ENCODE results near the gene EPG5. TPM values are rescaled to one million over a fixed set of nuclear protein-coding genes. Genes with fewer than 3 reads are reported as not detected.
"Not testable (repeated sequence)": the region's sequence is repeated elsewhere in the genome, so short reads cannot be mapped to it uniquely, and the experiment has no call there.

Gene EPG5
- total RNA-seq, 1 donor, result 94.8 TPM

DNA sequence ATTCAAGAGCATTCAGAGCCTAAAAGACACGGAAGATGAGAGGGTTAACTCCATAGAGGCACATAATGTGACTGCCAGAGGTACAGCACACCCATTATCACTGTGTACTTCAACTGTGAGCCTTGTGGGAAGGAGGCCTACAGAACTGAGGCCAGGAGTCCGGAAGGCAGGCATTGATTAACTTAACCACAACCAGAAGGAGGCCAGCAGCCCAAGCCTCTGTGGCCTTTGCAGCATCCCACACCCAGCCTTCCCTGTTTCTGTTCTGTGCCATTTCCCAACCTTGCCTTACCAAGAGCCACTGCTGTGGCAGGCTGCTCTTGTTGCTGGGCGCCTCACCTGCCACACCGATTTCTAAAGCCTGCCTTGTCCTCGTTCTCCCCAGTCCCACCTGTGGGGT, 114.5 kb downstream of the EPG5 start:
- H3K27ac ChIP-seq (ENCODE audit: low read depth, low read length), result no peak overlapping the region
- H4K20me1 ChIP-seq (ENCODE audit: insufficient read depth, low read length), result no peaks in the 10 kb centered on the region
- TF ChIP-seq, protein P1, sequence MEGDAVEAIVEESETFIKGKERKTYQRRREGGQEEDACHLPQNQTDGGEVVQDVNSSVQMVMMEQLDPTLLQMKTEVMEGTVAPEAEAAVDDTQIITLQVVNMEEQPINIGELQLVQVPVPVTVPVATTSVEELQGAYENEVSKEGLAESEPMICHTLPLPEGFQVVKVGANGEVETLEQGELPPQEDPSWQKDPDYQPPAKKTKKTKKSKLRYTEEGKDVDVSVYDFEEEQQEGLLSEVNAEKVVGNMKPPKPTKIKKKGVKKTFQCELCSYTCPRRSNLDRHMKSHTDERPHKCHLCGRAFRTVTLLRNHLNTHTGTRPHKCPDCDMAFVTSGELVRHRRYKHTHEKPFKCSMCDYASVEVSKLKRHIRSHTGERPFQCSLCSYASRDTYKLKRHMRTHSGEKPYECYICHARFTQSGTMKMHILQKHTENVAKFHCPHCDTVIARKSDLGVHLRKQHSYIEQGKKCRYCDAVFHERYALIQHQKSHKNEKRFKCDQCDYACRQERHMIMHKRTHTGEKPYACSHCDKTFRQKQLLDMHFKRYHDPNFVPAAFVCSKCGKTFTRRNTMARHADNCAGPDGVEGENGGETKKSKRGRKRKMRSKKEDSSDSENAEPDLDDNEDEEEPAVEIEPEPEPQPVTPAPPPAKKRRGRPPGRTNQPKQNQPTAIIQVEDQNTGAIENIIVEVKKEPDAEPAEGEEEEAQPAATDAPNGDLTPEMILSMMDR (IDR thresholded peaks at IDR 0.05; ENCODE audit: extremely low read depth, low read depth, low read length), result no peak
- peaks cover 88% of the 10 kb centered on the region for H3K36me3 ChIP-seq (ENCODE audit: insufficient read depth, low read length)
- H3K4me3 ChIP-seq (ENCODE audit: insufficient read depth, low read length), result no peak overlapping the region
- H2AFZ ChIP-seq (ENCODE audit: low read length), result no peak overlapping the region
- no peaks in the 10 kb centered on the region for H3K27me3 ChIP-seq (ENCODE audit: insufficient read depth, low read length)
- H3K4me2 ChIP-seq (ENCODE audit: insufficient read depth, low read length), result no peak overlapping the region
- peaks cover 4% of the 10 kb centered on the region for H3K4me1 ChIP-seq (ENCODE audit: insufficient read depth, low read length)
- no peak for DNase-seq (ENCODE audit: insufficient read length, low spot score, missing footprints)
- H3K9me3 ChIP-seq (ENCODE audit: low read depth, low read length), result no peaks in the 10 kb centered on the region
- peaks cover 13% of the 10 kb centered on the region for H3K79me2 ChIP-seq (ENCODE audit: insufficient read depth, low read length)

- H3K4me3 ChIP-seq (ENCODE audit: insufficient read depth, low read length), result no peak overlapping the region
Observed at GRCh38 chr18:45851161-45851925, 115.8 kb downstream of the EPG5 start.

GRCh38 chr18:45850021-45850420, 117.1 kb downstream of the EPG5 start:
- Histone ChIP-seq H2AFZ (ENCODE audit: low read length) (no peak overlapping the region), H4K20me1 (ENCODE audit: insufficient read depth, low read length) (no peaks in the 10 kb centered on the region), H3K9me3 (ENCODE audit: low read depth, low read length) (no peaks in the 10 kb centered on the region), H3K27me3 (ENCODE audit: insufficient read depth, low read length) (no peaks in the 10 kb centered on the region), H3K4me2 (ENCODE audit: insufficient read depth, low read length) (no peak overlapping the region), H3K79me2 (ENCODE audit: insufficient read depth, low read length) (peaks cover 9% of the 10 kb centered on the region), H3K4me1 (ENCODE audit: insufficient read depth, low read length) (peaks cover 4% of the 10 kb centered on the region), H3K27ac (ENCODE audit: low read depth, low read length) (no peak overlapping the region), H3K36me3 (ENCODE audit: insufficient read depth, low read length) (peaks cover 70% of the 10 kb centered on the region), H3K4me3 (ENCODE audit: insufficient read depth, low read length) (no peak overlapping the region)
- no peak for DNase-seq (ENCODE audit: insufficient read length, low spot score, missing footprints)
- TF ChIP-seq, protein P1 (IDR thresholded peaks at IDR 0.05; ENCODE audit: extremely low read depth, low read depth, low read length), result peak; percentile 51

More at GRCh38 chr18:45851161-45851925, 115.8 kb downstream of the EPG5 start:
- Histone ChIP-seq H3K4me1 (ENCODE audit: insufficient read depth, low read length) (peaks cover 4% of the 10 kb centered on the region), H3K4me2 (ENCODE audit: insufficient read depth, low read length) (no peak overlapping the region), H3K9me3 (ENCODE audit: low read depth, low read length) (no peaks in the 10 kb centered on the region), H2AFZ (ENCODE audit: low read length) (no peak overlapping the region), H3K27ac (ENCODE audit: low read depth, low read length) (no peak overlapping the region), H4K20me1 (ENCODE audit: insufficient read depth, low read length) (no peaks in the 10 kb centered on the region), H3K27me3 (ENCODE audit: insufficient read depth, low read length) (no peaks in the 10 kb centered on the region), H3K36me3 (ENCODE audit: insufficient read depth, low read length) (peaks cover 82% of the 10 kb centered on the region), H3K79me2 (ENCODE audit: insufficient read depth, low read length) (peaks cover 13% of the 10 kb centered on the region)
- TF ChIP-seq, protein P1 (IDR thresholded peaks at IDR 0.05; ENCODE audit: extremely low read depth, low read depth, low read length), result no peak
- no peak for DNase-seq (ENCODE audit: insufficient read length, low spot score, missing footprints)

GRCh38 chr18:45849529-45849928, 117.6 kb downstream of the EPG5 start:
- Histone ChIP-seq H3K36me3 (ENCODE audit: insufficient read depth, low read length) (peaks cover 65% of the 10 kb centered on the region), H3K79me2 (ENCODE audit: insufficient read depth, low read length) (peaks cover 9% of the 10 kb centered on the region), H2AFZ (ENCODE audit: low read length) (no peak overlapping the region), H3K4me1 (ENCODE audit: insufficient read depth, low read length) (peaks cover 4% of the 10 kb centered on the region), H3K27me3 (ENCODE audit: insufficient read depth, low read length) (no peaks in the 10 kb centered on the region), H3K4me3 (ENCODE audit: insufficient read depth, low read length) (no peak overlapping the region), H4K20me1 (ENCODE audit: insufficient read depth, low read length) (no peaks in the 10 kb centered on the region), H3K9me3 (ENCODE audit: low read depth, low read length) (no peaks in the 10 kb centered on the region), H3K27ac (ENCODE audit: low read depth, low read length) (no peak overlapping the region), H3K4me2 (ENCODE audit: insufficient read depth, low read length) (no peak overlapping the region)
- TF ChIP-seq, protein P1 (IDR thresholded peaks at IDR 0.05; ENCODE audit: extremely low read depth, low read depth, low read length), result no peak
- no peak for DNase-seq (ENCODE audit: insufficient read length, low spot score, missing footprints)

DNA sequence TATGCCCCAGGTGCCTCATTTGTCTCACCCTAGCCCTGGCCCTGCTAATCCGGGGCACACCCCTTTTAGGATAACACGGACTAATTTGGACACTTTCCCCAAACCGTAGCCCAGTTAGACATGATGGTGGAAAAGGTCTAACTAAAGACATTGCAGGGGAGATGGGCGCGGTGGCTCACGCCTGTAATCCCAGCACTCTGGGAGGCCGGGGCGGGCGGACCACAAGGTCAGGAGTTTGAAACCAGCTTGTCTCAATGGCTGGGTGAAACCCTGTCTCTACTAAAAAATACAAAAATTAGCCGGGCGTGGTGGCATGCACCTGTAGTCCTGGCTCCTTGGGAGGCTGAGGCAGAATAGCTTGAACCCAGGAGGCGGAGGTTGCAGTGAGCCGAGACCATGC, 118.5 kb downstream of the EPG5 start:
- not testable (repeated sequence) for DNase-seq (ENCODE audit: insufficient read length, low spot score, missing footprints); H3K27me3 ChIP-seq (ENCODE audit: insufficient read depth, low read length); H3K9me3 ChIP-seq (ENCODE audit: low read depth, low read length); H2AFZ ChIP-seq (ENCODE audit: low read length); H3K4me2 ChIP-seq (ENCODE audit: insufficient read depth, low read length); H3K79me2 ChIP-seq (ENCODE audit: insufficient read depth, low read length); H4K20me1 ChIP-seq (ENCODE audit: insufficient read depth, low read length); H3K4me3 ChIP-seq (ENCODE audit: insufficient read depth, low read length); H3K4me1 ChIP-seq (ENCODE audit: insufficient read depth, low read length); H3K27ac ChIP-seq (ENCODE audit: low read depth, low read length)
- peaks cover 56% of the 10 kb centered on the region for H3K36me3 ChIP-seq (ENCODE audit: insufficient read depth, low read length)
